ENCODE results near the gene JMJD6.

Gene JMJD6

GRCh38 chr17:76674600-76674999 lies 51.8 kb downstream of the JMJD6 start:
- Mint-ChIP-seq H3K36me3 (ENCODE audit: low read depth) (peaks cover 4% of the 10 kb centered on the region), H3K27ac (no peak overlapping the region), H3K27me3 (ENCODE audit: low read depth) (no peaks in the 10 kb centered on the region), H3K4me1 (ENCODE audit: low read depth) (peaks cover 27% of the 10 kb centered on the region), H3K4me3 (no peak overlapping the region), H3K9me3 (no peaks in the 10 kb centered on the region)

GRCh38 chr17:76673729-76674128 lies 52.7 kb downstream of the JMJD6 start:
- peaks cover 4% of the 10 kb centered on the region for H3K36me3 Mint-ChIP-seq (ENCODE audit: low read depth)
- peaks cover 26% of the 10 kb centered on the region for H3K4me1 Mint-ChIP-seq (ENCODE audit: low read depth)
- no peaks in the 10 kb centered on the region for H3K9me3 Mint-ChIP-seq
- H3K27me3 Mint-ChIP-seq (ENCODE audit: low read depth) = no peaks in the 10 kb centered on the region
- no peak overlapping the region for H3K27ac Mint-ChIP-seq
- no peak overlapping the region for H3K4me3 Mint-ChIP-seq

GRCh38 chr17:76672892-76673291 lies 53.5 kb downstream of the JMJD6 start:
- peaks cover 26% of the 10 kb centered on the region for H3K4me1 Mint-ChIP-seq (ENCODE audit: low read depth)

GRCh38 chr17:76672270-76672851 lies 54.0 kb downstream of the JMJD6 start:
- peak overlapping the region; percentile 92 for H3K27ac Mint-ChIP-seq
- peak overlapping the region; percentile 92 for H3K4me3 Mint-ChIP-seq
- H3K9me3 Mint-ChIP-seq = no peaks in the 10 kb centered on the region
- H3K4me1 Mint-ChIP-seq (ENCODE audit: low read depth) = peaks cover 26% of the 10 kb centered on the region
- H3K27me3 Mint-ChIP-seq (ENCODE audit: low read depth) = peaks cover 9% of the 10 kb centered on the region
- peaks cover 4% of the 10 kb centered on the region for H3K36me3 Mint-ChIP-seq (ENCODE audit: low read depth)

More at GRCh38 chr17:76672892-76673291, 53.5 kb downstream of the JMJD6 start:
- peak overlapping the region; percentile 92 for H3K4me3 Mint-ChIP-seq
- peaks cover 4% of the 10 kb centered on the region for H3K27me3 Mint-ChIP-seq (ENCODE audit: low read depth)
- H3K9me3 Mint-ChIP-seq = no peaks in the 10 kb centered on the region
- H3K27ac Mint-ChIP-seq = no peak overlapping the region
- H3K36me3 Mint-ChIP-seq (ENCODE audit: low read depth) = peaks cover 4% of the 10 kb centered on the region

GRCh38 chr17:76671912-76672262 lies 54.5 kb downstream of the JMJD6 start:
- Mint-ChIP-seq H3K4me1 (ENCODE audit: low read depth) (peaks cover 26% of the 10 kb centered on the region), H3K27ac (peak overlapping the region; percentile 92), H3K27me3 (ENCODE audit: low read depth) (peaks cover 14% of the 10 kb centered on the region), H3K9me3 (no peaks in the 10 kb centered on the region), H3K36me3 (ENCODE audit: low read depth) (peaks cover 4% of the 10 kb centered on the region), H3K4me3 (peak overlapping the region; percentile 92)

- no peaks in the 10 kb centered on the region for H3K9me3 Mint-ChIP-seq
- H3K4me1 Mint-ChIP-seq (ENCODE audit: low read depth) = peaks cover 26% of the 10 kb centered on the region
- peak overlapping the region; percentile 92 for H3K4me3 Mint-ChIP-seq
- H3K27me3 Mint-ChIP-seq (ENCODE audit: low read depth) = peaks cover 17% of the 10 kb centered on the region
- H3K27ac Mint-ChIP-seq = peak overlapping the region; percentile 92
- peaks cover 4% of the 10 kb centered on the region for H3K36me3 Mint-ChIP-seq (ENCODE audit: low read depth)
These were observed 55.1 kb downstream of the JMJD6 start for GRCh38 chr17:76671123-76671911.

- peaks cover 4% of the 10 kb centered on the region for H3K36me3 Mint-ChIP-seq (ENCODE audit: low read depth)
- H3K4me3 Mint-ChIP-seq = peak overlapping the region; percentile 92
These were observed 55.7 kb downstream of the JMJD6 start for GRCh38 chr17:76670718-76671122.

GRCh38 chr17:76670020-76670717 lies 56.2 kb downstream of the JMJD6 start:
- Mint-ChIP-seq H3K4me3 (peak overlapping the region; percentile 92), H3K27me3 (ENCODE audit: low read depth) (peaks cover 21% of the 10 kb centered on the region), H3K36me3 (ENCODE audit: low read depth) (peaks cover 4% of the 10 kb centered on the region), H3K27ac (peak overlapping the region; percentile 92), H3K9me3 (no peaks in the 10 kb centered on the region), H3K4me1 (ENCODE audit: low read depth) (peaks cover 26% of the 10 kb centered on the region)

More at GRCh38 chr17:76670718-76671122, 55.7 kb downstream of the JMJD6 start:
- Mint-ChIP-seq H3K27me3 (ENCODE audit: low read depth) (peaks cover 19% of the 10 kb centered on the region), H3K9me3 (no peaks in the 10 kb centered on the region), H3K27ac (peak overlapping the region; percentile 92), H3K4me1 (ENCODE audit: low read depth) (peaks cover 26% of the 10 kb centered on the region)
